ENCODE data around the gene KCNMB2.

DNA sequence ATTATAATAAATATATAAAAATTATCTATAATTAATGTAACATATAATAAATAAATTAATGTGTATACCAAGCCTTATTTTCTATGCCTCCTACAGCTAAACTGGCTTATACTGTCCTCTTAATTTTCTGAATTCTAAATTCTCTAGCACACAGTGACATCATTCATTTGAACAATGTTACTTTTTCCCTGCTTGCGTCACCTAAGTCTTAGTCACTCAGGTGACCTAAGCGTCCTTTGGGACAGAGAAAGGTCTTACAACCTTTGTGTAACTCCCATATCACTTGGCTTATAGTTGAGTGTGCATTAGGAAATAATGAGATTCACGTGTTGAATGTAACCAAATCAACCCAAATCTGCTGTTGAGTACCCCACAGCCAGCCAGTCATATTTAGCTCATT lies 48.5 kb upstream of the KCNMB2 start:
- TF ChIP-seq CTCF (IDR thresholded peaks at IDR 0.05; ENCODE audit: low read depth, low read length) = no peak
- TF ChIP-seq EZH2phosphoT487 (IDR thresholded peaks at IDR 0.05; ENCODE audit: low read depth) = no peak

All from OCI-LY3 (cell line).